Endometrium (tissue), 2 donors: ENCODE results near the gene STK11IP.
"Not testable (repeated sequence)": the region's sequence is repeated elsewhere in the genome, so short reads cannot be mapped to it uniquely, and the experiment has no call there.

Source experiments
- FAIRE-seq: peaks from 2 replicates; lab custom pipeline; 2012; peaks lifted over from hg19 to GRCh38; lab: Jason Lieb, UNC
- donor health status: control.
- donor health status: control.

The STK11IP gene

DNA sequence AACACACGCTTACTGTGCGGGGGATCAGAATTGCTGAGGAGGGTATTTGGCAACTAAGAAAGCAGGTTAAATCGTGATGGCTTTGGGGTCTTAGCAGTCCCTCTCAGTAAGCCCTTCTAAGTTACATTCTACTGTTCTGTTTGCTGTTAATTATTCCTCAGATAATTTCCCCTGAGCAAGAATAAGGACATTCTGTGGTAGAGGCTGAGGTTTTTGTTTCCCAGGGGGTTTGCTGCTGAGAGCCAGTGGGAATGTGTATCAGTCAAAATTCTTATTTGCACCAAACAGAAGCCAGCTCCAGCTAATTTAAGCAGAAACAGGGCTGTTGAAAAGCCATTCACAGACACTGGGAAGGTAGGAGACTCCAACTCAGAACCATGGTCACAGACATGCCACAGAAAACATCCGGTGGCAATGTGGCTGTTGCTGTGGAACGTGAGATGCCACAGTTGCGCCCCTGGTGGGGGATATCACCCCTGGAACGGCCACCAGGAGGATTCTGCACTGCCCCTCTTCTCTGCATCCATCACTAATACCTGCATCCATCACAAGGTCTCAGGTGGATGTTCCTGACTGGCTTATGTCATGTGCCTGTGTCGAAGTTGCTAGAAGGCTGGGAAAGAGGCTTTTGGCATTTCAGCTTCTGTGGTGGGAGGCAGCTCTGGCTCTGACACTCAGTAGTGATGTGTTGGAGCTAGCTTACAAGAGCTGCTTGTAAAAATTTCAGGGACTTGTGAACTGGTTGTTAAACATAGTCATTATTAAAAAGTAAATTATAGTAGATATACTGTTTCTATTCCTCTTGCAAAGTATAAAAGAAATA is 53.0 kb downstream of the STK11IP start:
- FAIRE-seq = no peak

- FAIRE-seq = not testable (repeated sequence)
Observed at GRCh38 chr2:219651656-219652055, 54.0 kb downstream of the STK11IP start.

DNA sequence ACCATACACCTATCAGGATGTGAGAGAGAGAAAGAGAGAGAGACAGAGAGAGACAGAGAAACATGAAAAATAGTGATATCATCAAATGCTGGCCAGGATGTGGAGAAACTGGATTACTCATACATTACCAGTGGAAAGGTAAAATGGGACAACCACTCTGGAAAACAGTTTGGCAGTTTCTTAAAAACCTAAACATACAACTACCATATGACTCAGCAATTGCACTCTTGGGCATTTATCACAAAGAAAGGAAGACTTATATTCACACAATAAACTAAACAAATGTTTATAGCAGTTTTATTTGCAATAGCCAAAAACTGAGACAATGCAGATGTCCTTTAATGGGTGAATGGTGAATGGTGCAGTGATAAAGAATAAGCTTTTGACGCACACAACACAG is 58.9 kb downstream of the STK11IP start:
- no peak for FAIRE-seq

DNA sequence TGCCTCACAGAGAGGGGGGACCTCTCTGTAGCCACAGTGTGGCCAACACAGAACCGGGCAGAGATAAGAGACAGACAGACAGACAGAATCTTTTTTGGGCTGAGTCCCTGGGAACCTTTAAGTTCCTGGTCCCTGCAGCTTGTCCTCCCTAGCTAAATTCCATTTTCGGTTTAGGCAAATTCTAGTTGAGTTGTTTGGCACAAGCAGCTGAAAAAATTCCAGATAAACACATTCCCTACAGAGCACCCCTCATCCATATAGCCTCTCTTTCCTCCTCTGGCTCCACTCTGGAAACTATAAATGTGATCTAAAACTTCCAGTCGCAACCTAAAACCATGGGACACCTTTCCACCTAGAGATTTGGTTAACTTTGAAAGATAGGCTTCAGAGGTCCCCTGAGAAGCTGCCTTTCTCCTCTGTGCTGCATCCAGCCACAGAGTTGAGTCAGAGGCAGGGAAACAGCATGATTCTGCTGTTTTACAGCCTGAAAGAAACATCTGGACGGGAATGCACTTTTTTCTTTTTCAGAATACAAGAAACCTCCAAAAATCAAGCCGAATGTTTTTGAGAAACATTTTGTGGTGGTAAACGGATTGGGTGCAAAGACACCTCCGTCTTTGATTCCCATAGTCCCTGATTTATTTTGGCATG is 60.7 kb downstream of the STK11IP start:
- FAIRE-seq = no peak

DNA sequence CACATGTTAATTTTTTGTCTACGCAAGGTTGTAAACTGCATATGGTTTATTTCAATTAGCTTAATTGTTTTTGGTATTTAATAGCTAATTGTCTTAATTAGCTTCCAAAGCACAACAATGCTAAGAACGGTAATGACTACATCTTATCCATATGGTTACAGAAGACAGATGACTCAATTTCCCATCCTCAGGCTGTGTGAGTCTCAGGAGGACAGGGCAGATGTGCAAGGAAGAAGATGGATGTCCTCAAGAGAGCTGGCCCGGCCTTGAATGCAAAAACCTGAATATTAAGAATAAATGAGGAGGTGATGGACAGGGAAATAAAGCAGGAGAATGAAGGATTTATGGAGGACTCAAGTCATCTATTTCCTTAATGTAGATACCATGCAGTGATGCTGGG is 61.2 kb downstream of the STK11IP start:
- no peak for FAIRE-seq

DNA sequence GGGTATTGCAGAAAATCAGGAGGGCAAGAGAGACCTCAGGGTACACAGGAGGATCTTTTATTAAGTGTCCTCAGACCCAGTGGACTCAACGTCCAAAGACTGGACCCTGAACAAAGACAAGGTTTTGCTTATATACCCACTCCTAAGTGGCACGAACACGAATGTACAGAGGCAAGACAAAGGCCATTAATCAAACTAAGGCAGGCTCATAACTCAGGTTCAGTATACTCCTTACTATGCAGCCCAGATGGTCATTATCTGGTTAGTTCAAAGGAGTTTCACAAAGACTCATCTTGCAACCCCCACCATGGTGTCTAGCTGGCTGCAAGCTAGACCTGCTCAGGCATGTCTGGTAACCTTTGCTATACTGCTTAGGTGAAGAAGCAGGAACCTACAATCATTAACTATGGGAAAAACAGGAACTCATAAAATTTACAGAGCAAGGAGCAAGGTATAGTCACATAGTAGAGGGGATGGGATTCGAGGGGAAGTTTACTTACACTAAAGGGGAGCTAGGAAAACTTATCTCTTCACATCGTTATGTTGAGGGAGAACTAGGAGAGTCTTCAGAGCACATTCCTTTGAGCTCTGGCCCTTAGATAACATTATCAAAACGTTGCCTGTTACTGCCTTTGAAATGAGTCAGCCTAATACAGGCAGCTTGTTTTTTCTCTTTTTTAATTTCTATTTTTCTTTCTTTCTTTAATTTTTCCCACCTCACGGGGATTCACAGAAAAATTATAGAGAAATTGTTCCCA is 63.7 kb downstream of the STK11IP start:
- no peak for FAIRE-seq

GRCh38 chr2:219661955-219662395 is 64.3 kb downstream of the STK11IP start:
- no peak for FAIRE-seq

DNA sequence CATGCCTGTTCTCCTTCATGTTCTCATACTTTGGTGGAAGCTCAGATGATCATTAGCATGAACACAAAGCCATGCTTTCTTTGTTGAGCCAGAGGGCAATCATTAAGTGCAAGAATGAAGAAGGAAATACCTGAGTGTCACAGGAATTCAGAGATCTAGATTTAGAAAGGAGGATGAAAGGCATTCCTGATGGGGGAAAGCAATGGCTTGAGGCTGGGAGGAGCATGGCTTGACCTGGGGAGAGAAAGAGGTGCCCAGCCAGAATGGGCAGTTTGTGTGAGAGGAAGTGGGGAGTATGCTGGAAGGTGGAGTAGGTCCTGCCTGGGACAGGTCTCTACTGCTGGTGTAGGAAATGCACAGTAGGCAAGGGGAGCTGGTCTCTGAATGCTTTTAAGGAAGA is 64.9 kb downstream of the STK11IP start:
- FAIRE-seq = no peak

- FAIRE-seq = no peak
Observed at GRCh38 chr2:219663116-219663762, 65.6 kb downstream of the STK11IP start.

GRCh38 chr2:219664041-219664440 is 66.4 kb downstream of the STK11IP start:
- FAIRE-seq = no peak

DNA sequence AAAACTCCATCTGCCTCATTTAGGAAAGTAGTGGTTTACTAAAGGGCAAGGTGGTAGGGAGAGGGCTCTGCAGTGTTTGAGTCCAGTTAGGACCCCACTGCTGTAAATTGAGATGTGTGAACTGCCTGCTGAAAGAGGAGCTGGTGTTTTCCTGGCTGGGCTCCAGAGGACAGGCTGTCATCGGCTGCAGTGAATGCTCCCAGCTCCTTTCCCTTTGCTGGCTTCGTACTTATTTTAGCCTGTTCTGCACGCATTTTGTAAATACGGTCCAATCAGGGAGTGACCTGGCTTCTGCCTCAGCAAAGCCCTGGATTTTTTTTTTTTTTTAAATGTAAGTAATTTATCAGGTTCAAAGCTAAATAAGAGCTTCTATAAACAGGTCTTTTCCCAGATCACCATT is 67.3 kb downstream of the STK11IP start:
- no peak for FAIRE-seq

- FAIRE-seq = no peak
Observed at GRCh38 chr2:219665926-219666325, 68.3 kb downstream of the STK11IP start.
